Measurements from ENCODE around the gene CPNE1. TPM values are rescaled to one million over a fixed set of nuclear protein-coding genes. Genes with fewer than 3 reads are reported as not detected.

CPNE1 gene
- total and polyA plus RNA-seq, 2 of the 8 experiments (the other 6 are each of a cell fraction or from before 2014, with no cell fraction given) = 294 to 346 TPM

DNA sequence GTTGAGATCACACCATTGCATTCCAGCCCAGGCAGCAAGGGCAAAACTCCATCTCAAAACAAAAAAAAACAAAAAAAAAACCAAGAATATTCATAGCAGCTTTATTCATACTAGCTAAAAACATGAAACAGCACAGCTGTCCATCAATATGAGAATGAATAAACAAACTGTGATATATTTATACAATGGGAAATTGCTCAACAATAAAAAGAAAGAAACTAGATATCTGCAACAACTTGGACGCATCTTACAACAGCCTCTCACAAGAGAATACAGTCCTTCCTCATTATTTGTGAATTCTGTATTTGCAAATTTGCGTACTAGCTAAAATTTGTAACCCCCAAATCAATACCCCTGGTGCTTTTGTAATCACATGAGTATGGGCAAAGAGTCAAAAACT is 77.3 kb downstream of the CPNE1 start:
- no peak overlapping the region for H3K18ac ChIP-seq (ENCODE audit: extremely low read depth, low read length)
- no peak overlapping the region for H3K23ac ChIP-seq (ENCODE audit: insufficient read length)
- H4K8ac ChIP-seq (ENCODE audit: extremely low read depth, insufficient read depth, low read length) = no peak overlapping the region
- peaks cover 3% of the 10 kb centered on the region; the same call in 1 of the 2 replicates for H3K23me2 ChIP-seq (ENCODE audit: low read depth, low read length)
- H2BK15ac ChIP-seq (ENCODE audit: low read length) = no peak overlapping the region
- H3K27me3 ChIP-seq (replicated peaks in 1 of 4; ENCODE audit: control insufficient read depth in 3 of 4, extremely low read depth in 1 of 4, insufficient read depth in 3 of 4, low read length in 3 of 4) = no peaks in the 10 kb centered on the region
- no peak overlapping the region for H3K9ac ChIP-seq (replicated peaks in 1 of 4; ENCODE audit: extremely low read depth in 1 of 4, low read depth in 3 of 4, low read length in 3 of 4)
- H2AK5ac ChIP-seq (ENCODE audit: low read depth, low read length) = no peak overlapping the region
- no peaks in the 10 kb centered on the region for H3K79me1 ChIP-seq (ENCODE audit: low read depth, low read length)
- H3K14ac ChIP-seq (ENCODE audit: insufficient read length) = no peak overlapping the region
- no peak overlapping the region for H3K27ac ChIP-seq (ENCODE audit: low read depth, low read length)
- no peaks in the 10 kb centered on the region for H3K36me3 ChIP-seq (ENCODE audit: control insufficient read depth in 2 of 4, insufficient read depth in 4 of 4, low read length in 3 of 4)
- no peak for FAIRE-seq
- H3K4me2 ChIP-seq (ENCODE audit: insufficient read depth in 1 of 2, low read depth in 2 of 2, low read length in 2 of 2) = no peak overlapping the region
- WGBS, 2 experiments (ENCODE audit: extremely low coverage in 1 of 2, insufficient coverage in 1 of 2, insufficient read length in 1 of 2, insufficient replicate concordance in 2 of 2, low coverage in 1 of 2, low lambda C conversion rate in 2 of 2, missing lambda C conversion rate in 1 of 2) = 92% methylated on average over 2 of the region's 2 CpGs; no CpG with 5 or more reads in 1 of the 2 experiments
- H2BK5ac ChIP-seq (ENCODE audit: low read depth, low read length) = no peak overlapping the region
- TF ChIP-seq POLR2A (IDR thresholded peaks at IDR 0.05; ENCODE audit: control extremely low read depth in 1 of 2, low read depth in 2 of 2, low read length in 2 of 2) = no peak
- TF ChIP-seq POLR2AphosphoS5 (IDR thresholded peaks at IDR 0.05; ENCODE audit: low read depth, low read length) = no peak
- TF ChIP-seq RAD21 (IDR thresholded peaks at IDR 0.05 in 1 of 2, conservative IDR thresholded peaks at IDR 0.05 in 1 of 2; ENCODE audit: low read depth in 2 of 2, low read length in 2 of 2) = no peak
- TF ChIP-seq BCL11A (IDR thresholded peaks at IDR 0.05; ENCODE audit: low read depth in 2 of 2, low read length in 2 of 2) = no peak
- TF ChIP-seq GTF2F1 (IDR thresholded peaks at IDR 0.05; ENCODE audit: borderline replicate concordance, low read depth, low read length) = no peak
- no peak for TF ChIP-seq SP1 (IDR thresholded peaks at IDR 0.05; ENCODE audit: low read depth, low read length)
- H2AFZ ChIP-seq (ENCODE audit: low read length) = no peak overlapping the region
- no peak for DNase-seq (ENCODE audit: low read depth in 1 of 2, low spot score in 2 of 2)
- no peak overlapping the region for H2BK12ac ChIP-seq (ENCODE audit: low read depth, low read length)
- ChIA-PET CTCF (ENCODE audit: partially characterized antibody) (interaction anchor here (0.6 to 1.4 kb wide), 3 partner anchors 14 to 692 kb away, joined by 3 read pairs; no protein-coding TSS in a partner anchor), POLR2A (ENCODE audit: partially characterized antibody) (interaction anchor here (1.5 kb wide), 1 partner anchor 28 kb away, joined by 3 read pairs; no protein-coding TSS in a partner anchor)
- no peak overlapping the region for H3K4ac ChIP-seq (replicated peaks; ENCODE audit: insufficient read length, low read depth, low read length)
- H2BK120ac ChIP-seq (replicated peaks; ENCODE audit: low read depth, low read length) = no peak overlapping the region
- H3K4me3 ChIP-seq (ENCODE audit: extremely low read depth in 1 of 4, insufficient read depth in 2 of 4, low read depth in 3 of 4, low read length in 4 of 4) = no peak overlapping the region
- H3K79me2 ChIP-seq (ENCODE audit: control insufficient read depth in 1 of 2, insufficient read depth in 2 of 2, low read length in 2 of 2) = no peaks in the 10 kb centered on the region
- H2BK20ac ChIP-seq (ENCODE audit: low read length) = no peak overlapping the region
- no peaks in the 10 kb centered on the region for H3K9me3 ChIP-seq (ENCODE audit: insufficient read depth in 2 of 2, low read depth in 1 of 2, low read length in 1 of 2)
- H3K56ac ChIP-seq (replicated peaks; ENCODE audit: insufficient read length, low read depth, low read length) = no peak overlapping the region
- no peak overlapping the region for H4K5ac ChIP-seq (ENCODE audit: insufficient read length, low read depth, low read length)
- H3K4me1 ChIP-seq (replicated peaks in 1 of 4; ENCODE audit: control insufficient read depth in 3 of 4, insufficient read depth in 4 of 4, low read length in 3 of 4) = no peaks in the 10 kb centered on the region
- no peaks in the 10 kb centered on the region for H4K20me1 ChIP-seq (replicated peaks in 1 of 2; ENCODE audit: control insufficient read depth in 1 of 2, insufficient read depth in 2 of 2, low read length in 2 of 2)
- no peak overlapping the region for H4K91ac ChIP-seq (replicated peaks; ENCODE audit: insufficient read length, low read length)
